H9 (cell line): ENCODE results near the gene ITPR1. TPM values are rescaled to one million over a fixed set of nuclear protein-coding genes. Genes with fewer than 3 reads are reported as not detected.

Source experiments
- DNase-seq: peaks from one replicate; pipeline ENCODE4 v3.0.0-alpha.2; 2017
- H2AFZ ChIP-seq: one replicate; pipeline ENCODE4 v1.6.1; 2013; ENCODE audit warnings: mild to moderate bottlenecking, low read length, control low read depth, moderate library complexity
- H2AK5ac ChIP-seq: 2 replicates; pipeline ENCODE4 v1.6.1; 2013; ENCODE audit warnings: low read length, control low read depth, mixed read lengths; ENCODE audit not compliant: insufficient read length
- H2BK120ac ChIP-seq: one replicate; pipeline ENCODE4 v1.6.1; 2013; ENCODE audit warnings: low read depth, mild to moderate bottlenecking, low read length, control low read depth, inconsistent platforms; ENCODE audit not compliant: poor library complexity, severe bottlenecking
- H2BK12ac ChIP-seq: 2 replicates; pipeline ENCODE4 v1.6.1; 2013; ENCODE audit warnings: low read length, control low read depth, mixed read lengths, low read depth; ENCODE audit not compliant: insufficient read length
- H2BK15ac ChIP-seq: 2 replicates; pipeline ENCODE4 v1.6.1; 2013; ENCODE audit warnings: low read depth, low read length, control low read depth
- H2BK20ac ChIP-seq: one replicate; pipeline ENCODE4 v1.6.1; 2013; ENCODE audit warnings: low read depth, mild to moderate bottlenecking, low read length, control low read depth, inconsistent platforms; ENCODE audit not compliant: poor library complexity, severe bottlenecking
- H2BK5ac ChIP-seq: 2 replicates; pipeline ENCODE4 v1.6.1; 2013; ENCODE audit warnings: low read length, control low read depth, mixed read lengths; ENCODE audit not compliant: insufficient read length
- H3K14ac ChIP-seq: 2 replicates; pipeline ENCODE4 v1.6.1; 2013; ENCODE audit warnings: low read length, control low read depth; ENCODE audit not compliant: insufficient read depth
- H3K18ac ChIP-seq: 2 replicates; pipeline ENCODE4 v1.6.1; 2013; ENCODE audit warnings: low read depth, mild to moderate bottlenecking, mixed read lengths, low read length, control low read depth; ENCODE audit not compliant: insufficient read length
- H3K23ac ChIP-seq: 2 replicates; pipeline ENCODE4 v1.6.1; 2013; ENCODE audit warnings: low read length, control low read depth, mixed read lengths, low read depth; ENCODE audit not compliant: insufficient read length
- H3K23me2 ChIP-seq: 2 replicates; pipeline ENCODE4 v1.6.1; 2013; ENCODE audit warnings: low read depth, mild to moderate bottlenecking, mixed read lengths, low read length, control low read depth; ENCODE audit not compliant: insufficient read length, poor library complexity, severe bottlenecking
- H3K27ac ChIP-seq: 2 replicates; pipeline ENCODE4 v1.5.1; 2013; ENCODE audit warnings: low read length, control low read depth, mixed read lengths, low read depth; ENCODE audit not compliant: insufficient read length
- H3K27me3 ChIP-seq: 2 replicates; pipeline ENCODE4 v1.6.1; 2013; ENCODE audit warnings: low read length, control low read depth, inconsistent platforms; ENCODE audit not compliant: insufficient read depth
- H3K4ac ChIP-seq: 2 replicates; pipeline ENCODE4 v1.6.1; 2013; ENCODE audit warnings: low read depth, mild to moderate bottlenecking, control low read depth, inconsistent platforms, low read length, moderate library complexity
- H3K4me1 ChIP-seq: 2 replicates; pipeline ENCODE4 v1.6.1; 2013; ENCODE audit warnings: low read length, control low read depth, inconsistent platforms; ENCODE audit not compliant: insufficient read depth
- H3K4me2 ChIP-seq: 2 replicates; pipeline ENCODE4 v1.6.1; 2013; ENCODE audit warnings: low read length, control low read depth, mixed read lengths; ENCODE audit not compliant: insufficient read length, insufficient read depth
- H3K56ac ChIP-seq: 2 replicates; pipeline ENCODE4 v1.6.1; 2013; ENCODE audit warnings: low read depth, mild to moderate bottlenecking, mixed read lengths, low read length, control low read depth; ENCODE audit not compliant: insufficient read length
- H3K79me1 ChIP-seq: 2 replicates; pipeline ENCODE4 v1.6.1; 2013; ENCODE audit warnings: low read depth, mild to moderate bottlenecking, moderate library complexity, low read length, control low read depth, inconsistent platforms; ENCODE audit not compliant: insufficient read depth, poor library complexity, severe bottlenecking
- H3K79me2 ChIP-seq: 2 replicates; pipeline ENCODE4 v1.6.1; 2013; ENCODE audit warnings: low read length, control low read depth, inconsistent platforms; ENCODE audit not compliant: insufficient read depth
- H3K9ac ChIP-seq: 2 replicates; pipeline ENCODE4 v1.6.1; 2013; ENCODE audit warnings: low read length, control low read depth, mixed read lengths; ENCODE audit not compliant: insufficient read length; ENCODE audit errors: extremely low read depth
- H3K9me3 ChIP-seq: one replicate; pipeline ENCODE4 v1.6.1; 2013; ENCODE audit warnings: low read depth, low read length, inconsistent platforms; ENCODE audit not compliant: control insufficient read depth
- H3T11ph ChIP-seq: one replicate; pipeline ENCODE4 v1.6.1; 2013; ENCODE audit warnings: mild to moderate bottlenecking, low read length, control low read depth, inconsistent platforms
- H4K20me1 ChIP-seq: one replicate; pipeline ENCODE4 v1.6.1; 2013; ENCODE audit not compliant: control insufficient read depth, insufficient read length, insufficient read depth
- H4K5ac ChIP-seq: 2 replicates; pipeline ENCODE4 v1.6.1; 2013; ENCODE audit warnings: low read depth, mild to moderate bottlenecking, mixed read lengths, low read length, control low read depth; ENCODE audit not compliant: insufficient read length
- H4K8ac ChIP-seq: replicated peaks from 2 replicates; pipeline ENCODE4 v1.6.1; 2013; ENCODE audit warnings: low read length, control low read depth, mixed read lengths, low read depth; ENCODE audit not compliant: insufficient read length
- H4K91ac ChIP-seq: 2 replicates; pipeline ENCODE4 v1.6.1; 2013; ENCODE audit warnings: low read depth, mild to moderate bottlenecking, moderate library complexity, mixed read lengths, low read length, control low read depth; ENCODE audit not compliant: insufficient read length
- H3K27ac Mint-ChIP-seq, 3 experiments: 2 replicates in 2 of 3; 3 replicates in 1 of 3; pipeline ENCODE4 v1.8.0; 2020 to 2021; ENCODE audit warnings: mixed read lengths in 3 of 3, mild to moderate bottlenecking in 1 of 3, moderate library complexity in 1 of 3
- H3K27me3 Mint-ChIP-seq: 2 replicates; pipeline ENCODE4 v1.8.0; 2021; ENCODE audit warnings: low read depth, mild to moderate bottlenecking, moderate library complexity, mixed read lengths
- H3K36me3 Mint-ChIP-seq, 3 experiments: 2 replicates in 2 of 3; 3 replicates in 1 of 3; pipeline ENCODE4 v1.8.0; 2020 to 2021; ENCODE audit warnings: low read depth in 3 of 3, mixed read lengths in 3 of 3; ENCODE audit not compliant: insufficient read depth in 1 of 3
- H3K4me1 Mint-ChIP-seq, 2 experiments: 2 replicates each; pipeline ENCODE4 v1.8.0; 2020; ENCODE audit warnings: mixed read lengths in 2 of 2
- H3K4me3 Mint-ChIP-seq, 2 experiments: 2 replicates in 1 of 2; 3 replicates in 1 of 2; pipeline ENCODE4 v1.8.0; 2020 to 2021; ENCODE audit warnings: mild to moderate bottlenecking in 2 of 2, mixed read lengths in 2 of 2, moderate library complexity in 1 of 2
- H3K9me3 Mint-ChIP-seq, 2 experiments: 2 replicates in 1 of 2; 3 replicates in 1 of 2; pipeline ENCODE4 v1.8.0; 2020; ENCODE audit warnings: mild to moderate bottlenecking in 2 of 2, mixed read lengths in 2 of 2, moderate library complexity in 1 of 2
- WGBS: extraction: QIAGEN DNeasy Blood & Tissue Kit; methylation state at CpG from one replicate; pipeline ENCODE4 v1.1.7; 2013; ENCODE audit warnings: missing lambda C conversion rate, low lambda C conversion rate, mixed read lengths; ENCODE audit not compliant: insufficient read length; ENCODE audit errors: extremely low coverage; 5-methylcytosine and 5-hydroxymethylcytosine counted together
- total RNA-seq: library from RNA; stranded (reverse); gene quantifications from 2 replicates; pipeline ENCODE4 v1.2.1, GENCODE V29; 2021
- TF ChIP-seq, protein P1 (sequence below): fragments of 200-600 bp; sonication (generic); conservative IDR thresholded peaks from 3 replicates; pipeline ENCODE4 v1.8.0; 2021; ENCODE audit warnings: antibody characterized with exemption, mild to moderate bottlenecking

Gene ITPR1
- total RNA-seq, 1 experiment from 2014 or later, result 4.2 TPM

DNA sequence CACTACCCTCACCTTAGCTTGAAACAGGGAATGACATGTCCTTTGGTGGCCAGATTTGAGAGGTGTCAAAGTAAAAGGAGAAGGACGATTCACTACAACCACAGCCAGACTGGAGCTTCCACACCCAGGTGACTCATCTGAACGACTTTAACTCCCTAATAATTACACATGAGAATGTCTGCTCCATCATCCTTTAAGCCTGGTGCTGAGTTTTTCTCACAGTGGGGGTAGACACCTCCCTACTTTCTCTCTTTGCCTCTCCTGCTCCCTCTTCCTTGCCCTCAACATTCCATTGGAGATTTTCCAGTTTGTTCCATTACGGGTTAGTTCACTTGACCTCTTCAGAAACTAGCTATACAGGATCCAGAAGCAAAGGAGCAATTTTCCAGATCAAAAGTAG, 331.8 kb downstream of the ITPR1 start:
- Histone ChIP-seq H4K20me1 (no peaks in the 10 kb centered on the region), H3K56ac (no peak overlapping the region), H2BK120ac (no peak overlapping the region), H3K4me1 (peaks cover 2% of the 10 kb centered on the region; the same call in 1 of the 2 replicates), H3K23ac (no peak overlapping the region), H2AFZ (no peak overlapping the region), H2BK12ac (no peak overlapping the region), H3K23me2 (no peaks in the 10 kb centered on the region), H4K8ac (no peak overlapping the region), H4K91ac (no peak overlapping the region), H3K27me3 (no peaks in the 10 kb centered on the region), H3K18ac (no peak overlapping the region), H3K27ac (no peak overlapping the region), H3K4ac (no peak overlapping the region), H3K14ac (no peak overlapping the region), H3K9ac (no peak overlapping the region), H2BK15ac (no peak overlapping the region), H3K79me1 (no peaks in the 10 kb centered on the region), H3K9me3 (no peaks in the 10 kb centered on the region), H3T11ph (no peak overlapping the region), H2BK5ac (no peak overlapping the region), H2AK5ac (no peak overlapping the region), H4K5ac (no peak overlapping the region), H3K4me2 (no peak overlapping the region), H3K79me2 (no peaks in the 10 kb centered on the region), H2BK20ac (no peak overlapping the region)
- Mint-ChIP-seq H3K9me3 (no peaks in the 10 kb centered on the region), H3K27ac (peak overlapping the region in 1 of 3 experiments; percentile 40; a peak in 1 of 7 replicates), H3K27me3 (peaks cover 1% of the 10 kb centered on the region; the same call in 1 of the 2 replicates), H3K36me3 (no peaks in the 10 kb centered on the region; a peak in 1 of 7 replicates), H3K4me1 (peaks cover 13 to 15% of the 10 kb centered on the region in 2 experiments), H3K4me3 (no peak overlapping the region)
- no CpG with 5 or more reads among the region's 3 CpGs for WGBS
- TF ChIP-seq, protein P1, sequence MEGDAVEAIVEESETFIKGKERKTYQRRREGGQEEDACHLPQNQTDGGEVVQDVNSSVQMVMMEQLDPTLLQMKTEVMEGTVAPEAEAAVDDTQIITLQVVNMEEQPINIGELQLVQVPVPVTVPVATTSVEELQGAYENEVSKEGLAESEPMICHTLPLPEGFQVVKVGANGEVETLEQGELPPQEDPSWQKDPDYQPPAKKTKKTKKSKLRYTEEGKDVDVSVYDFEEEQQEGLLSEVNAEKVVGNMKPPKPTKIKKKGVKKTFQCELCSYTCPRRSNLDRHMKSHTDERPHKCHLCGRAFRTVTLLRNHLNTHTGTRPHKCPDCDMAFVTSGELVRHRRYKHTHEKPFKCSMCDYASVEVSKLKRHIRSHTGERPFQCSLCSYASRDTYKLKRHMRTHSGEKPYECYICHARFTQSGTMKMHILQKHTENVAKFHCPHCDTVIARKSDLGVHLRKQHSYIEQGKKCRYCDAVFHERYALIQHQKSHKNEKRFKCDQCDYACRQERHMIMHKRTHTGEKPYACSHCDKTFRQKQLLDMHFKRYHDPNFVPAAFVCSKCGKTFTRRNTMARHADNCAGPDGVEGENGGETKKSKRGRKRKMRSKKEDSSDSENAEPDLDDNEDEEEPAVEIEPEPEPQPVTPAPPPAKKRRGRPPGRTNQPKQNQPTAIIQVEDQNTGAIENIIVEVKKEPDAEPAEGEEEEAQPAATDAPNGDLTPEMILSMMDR, result no peak
- no peak for DNase-seq
